NT2/D1 (cell line): Measurements from ENCODE around the gene SCN9A.

ENCODE experiments used
- DNase-seq: peaks from one replicate; pipeline ENCODE4 v3.0.0-alpha.2; 2011; ENCODE audit warnings: low read depth, low spot score
- H3K27me3 ChIP-seq: 2 replicates; pipeline ENCODE4 v1.6.0; 2011; ENCODE audit warnings: mild to moderate bottlenecking; ENCODE audit not compliant: insufficient read length, insufficient read depth
- H3K36me3 ChIP-seq: 2 replicates; pipeline ENCODE4 v1.6.1; 2011; ENCODE audit warnings: mild to moderate bottlenecking, low read length, mixed read lengths; ENCODE audit not compliant: insufficient read depth, insufficient read length
- H3K4me1 ChIP-seq: 2 replicates; pipeline ENCODE4 v1.5.1; 2011; ENCODE audit not compliant: insufficient read depth, insufficient read length
- H3K4me3 ChIP-seq: 2 replicates; pipeline ENCODE4 v1.5.1; 2011; ENCODE audit warnings: low read depth; ENCODE audit not compliant: insufficient read length
- H3K9ac ChIP-seq: 2 replicates; pipeline ENCODE4 v1.6.0; 2011; ENCODE audit warnings: low read depth; ENCODE audit not compliant: insufficient read length
- H3K9me3 ChIP-seq: 2 replicates; pipeline ENCODE4 v1.5.1; 2011; ENCODE audit warnings: mild to moderate bottlenecking, low read length; ENCODE audit not compliant: insufficient read depth
- SUZ12 ChIP-seq: IDR thresholded peaks from 2 replicates; pipeline ENCODE4 v1.6.1; 2011; ENCODE audit not compliant: insufficient read length, insufficient read depth; ENCODE audit errors: extremely low read depth
- YY1 ChIP-seq: IDR thresholded peaks from 2 replicates; pipeline ENCODE4 v1.6.1; 2011; ENCODE audit not compliant: insufficient read length, insufficient read depth
- ZNF274 ChIP-seq: IDR thresholded peaks from 2 replicates; pipeline ENCODE4 v1.6.1; 2011; ENCODE audit warnings: mild to moderate bottlenecking, low read depth, low read length

The SCN9A gene

DNA sequence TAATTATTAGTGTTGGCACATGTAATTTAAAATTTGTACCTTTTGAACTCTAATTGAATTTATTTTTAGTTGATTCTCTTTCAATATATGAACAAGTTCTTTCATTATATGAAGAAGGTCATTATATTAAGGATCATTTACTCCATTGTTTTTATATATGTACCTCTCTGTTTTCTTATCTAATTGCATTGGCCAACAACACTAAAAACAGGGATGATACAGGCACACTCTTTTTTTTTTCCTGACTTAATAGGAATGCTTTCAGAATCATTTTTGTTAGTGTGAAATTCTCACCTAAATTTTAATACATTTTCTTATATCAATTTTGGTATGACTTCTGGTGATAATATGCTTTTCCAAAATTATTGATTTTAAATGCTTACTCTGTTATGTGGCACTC is 173.0 kb downstream of the SCN9A start:
- no peak overlapping the region for H3K4me3 ChIP-seq
- no peak for TF ChIP-seq SUZ12
- no peak for TF ChIP-seq YY1
- no peak for TF ChIP-seq ZNF274
- no peaks in the 10 kb centered on the region for H3K9me3 ChIP-seq

DNA sequence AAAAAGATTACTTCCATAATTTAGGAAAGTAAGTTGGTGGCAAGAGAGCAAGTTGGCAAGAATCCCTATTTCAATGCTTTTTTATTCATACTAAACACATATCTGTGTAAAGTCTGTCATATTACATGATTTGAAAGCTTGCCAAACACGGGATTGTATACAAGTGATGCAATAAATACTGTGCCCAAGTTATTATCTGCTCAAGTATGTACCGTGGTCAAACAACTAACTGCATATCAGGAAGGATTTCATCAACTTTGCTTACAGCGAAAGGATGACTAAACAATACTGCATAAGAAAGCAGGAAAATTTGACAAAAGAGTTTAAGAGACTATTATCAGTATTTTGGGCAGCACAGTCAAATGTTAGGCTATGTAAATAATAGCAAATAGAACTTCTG is 178.3 kb downstream of the SCN9A start:
- no peak for TF ChIP-seq YY1
- no peak for TF ChIP-seq SUZ12
- no peak for TF ChIP-seq ZNF274
- DNase-seq: no peak
- H3K9ac ChIP-seq: no peak overlapping the region
- H3K36me3 ChIP-seq: no peaks in the 10 kb centered on the region
- H3K27me3 ChIP-seq: no peaks in the 10 kb centered on the region
- H3K4me1 ChIP-seq: no peaks in the 10 kb centered on the region
- H3K4me3 ChIP-seq: no peak overlapping the region
- H3K9me3 ChIP-seq: no peaks in the 10 kb centered on the region

More for the DNA sequence above, 173.0 kb downstream of the SCN9A start:
- H3K4me1 ChIP-seq: no peaks in the 10 kb centered on the region
- no peak for DNase-seq
- no peaks in the 10 kb centered on the region for H3K27me3 ChIP-seq
- H3K9ac ChIP-seq: no peak overlapping the region
- H3K36me3 ChIP-seq: no peaks in the 10 kb centered on the region

DNA sequence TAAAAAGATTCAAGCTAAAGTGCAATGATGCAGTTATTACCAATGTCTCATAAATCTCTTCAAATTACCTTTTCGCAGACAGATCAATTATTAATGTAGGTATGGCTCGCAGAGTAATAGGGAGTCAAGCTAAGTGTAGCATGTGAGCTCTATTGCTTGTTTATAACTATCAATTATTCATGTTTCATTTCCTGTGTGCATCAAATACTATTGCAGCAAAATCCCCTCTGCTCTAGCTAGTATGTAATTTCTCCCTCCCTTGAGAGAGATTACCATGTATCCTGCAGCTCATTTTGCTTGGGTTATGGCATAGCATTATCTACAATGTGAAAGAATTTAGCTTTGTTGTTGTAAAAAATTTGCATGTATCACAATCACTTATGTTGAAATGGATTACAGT is 182.3 kb downstream of the SCN9A start:
- Histone ChIP-seq H3K4me1 (no peaks in the 10 kb centered on the region), H3K9ac (no peak overlapping the region), H3K27me3 (no peaks in the 10 kb centered on the region), H3K36me3 (no peaks in the 10 kb centered on the region), H3K9me3 (no peaks in the 10 kb centered on the region), H3K4me3 (no peak overlapping the region)
- no peak for TF ChIP-seq YY1
- DNase-seq: no peak

DNA sequence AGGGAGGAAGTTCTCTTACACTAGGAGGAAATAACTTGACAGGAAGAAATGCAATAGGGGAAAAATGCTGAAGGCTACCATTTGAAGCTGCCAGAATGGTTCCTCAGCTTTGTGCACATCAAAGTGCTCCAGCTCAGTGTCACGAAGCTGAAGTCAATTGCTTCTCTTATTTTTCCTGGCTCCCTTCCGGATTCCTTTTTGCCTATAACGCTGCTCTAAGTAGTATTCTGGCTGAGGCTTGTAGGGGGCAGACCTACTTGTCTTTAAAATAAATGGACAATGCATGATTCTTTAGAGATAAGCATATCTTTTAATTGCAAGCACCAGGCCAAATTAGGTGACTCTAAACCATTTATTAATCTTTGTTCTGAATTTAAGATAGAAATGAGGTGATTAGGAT is 187.7 kb downstream of the SCN9A start:
- no peak overlapping the region for H3K4me3 ChIP-seq
- no peaks in the 10 kb centered on the region for H3K4me1 ChIP-seq
- H3K9me3 ChIP-seq: no peaks in the 10 kb centered on the region
- no peak for DNase-seq
- H3K9ac ChIP-seq: no peak overlapping the region
- no peaks in the 10 kb centered on the region for H3K36me3 ChIP-seq
- H3K27me3 ChIP-seq: no peaks in the 10 kb centered on the region
- TF ChIP-seq YY1 (no peak), SUZ12 (no peak), ZNF274 (no peak)

DNA sequence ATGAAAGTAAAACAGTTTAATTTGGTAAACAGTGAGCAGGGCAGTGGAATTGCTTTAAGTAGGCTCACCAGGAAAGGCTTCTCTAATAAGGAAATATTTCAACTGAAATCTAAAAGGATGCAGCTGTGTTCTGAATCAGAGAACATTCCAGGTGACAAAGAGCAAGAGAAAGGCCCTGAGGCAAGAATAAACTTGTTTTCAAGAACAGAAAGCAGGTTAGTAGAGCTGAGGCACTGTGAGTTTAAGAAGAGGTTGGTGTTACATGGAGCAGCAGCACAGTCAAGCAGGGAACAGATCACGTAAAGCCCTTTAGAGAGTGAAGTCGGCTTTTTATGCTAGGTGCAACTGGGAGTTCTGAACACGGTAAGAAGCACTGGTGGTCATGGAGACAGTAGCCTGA is 191.0 kb downstream of the SCN9A start:
- Histone ChIP-seq H3K4me1 (no peaks in the 10 kb centered on the region), H3K36me3 (no peaks in the 10 kb centered on the region), H3K9me3 (no peaks in the 10 kb centered on the region), H3K4me3 (no peak overlapping the region), H3K9ac (no peak overlapping the region), H3K27me3 (no peaks in the 10 kb centered on the region)
- DNase-seq: no peak
- TF ChIP-seq YY1 (no peak), SUZ12 (no peak), ZNF274 (no peak)

GRCh38 chr2:166181813-166182154 is 194.0 kb downstream of the SCN9A start:
- no peak overlapping the region for H3K9ac ChIP-seq
- no peak for DNase-seq
- H3K36me3 ChIP-seq: no peaks in the 10 kb centered on the region
- H3K9me3 ChIP-seq: no peaks in the 10 kb centered on the region
- TF ChIP-seq SUZ12 (no peak), YY1 (no peak), ZNF274 (no peak)
- no peaks in the 10 kb centered on the region for H3K27me3 ChIP-seq
- H3K4me1 ChIP-seq: no peaks in the 10 kb centered on the region
- no peak overlapping the region for H3K4me3 ChIP-seq

DNA sequence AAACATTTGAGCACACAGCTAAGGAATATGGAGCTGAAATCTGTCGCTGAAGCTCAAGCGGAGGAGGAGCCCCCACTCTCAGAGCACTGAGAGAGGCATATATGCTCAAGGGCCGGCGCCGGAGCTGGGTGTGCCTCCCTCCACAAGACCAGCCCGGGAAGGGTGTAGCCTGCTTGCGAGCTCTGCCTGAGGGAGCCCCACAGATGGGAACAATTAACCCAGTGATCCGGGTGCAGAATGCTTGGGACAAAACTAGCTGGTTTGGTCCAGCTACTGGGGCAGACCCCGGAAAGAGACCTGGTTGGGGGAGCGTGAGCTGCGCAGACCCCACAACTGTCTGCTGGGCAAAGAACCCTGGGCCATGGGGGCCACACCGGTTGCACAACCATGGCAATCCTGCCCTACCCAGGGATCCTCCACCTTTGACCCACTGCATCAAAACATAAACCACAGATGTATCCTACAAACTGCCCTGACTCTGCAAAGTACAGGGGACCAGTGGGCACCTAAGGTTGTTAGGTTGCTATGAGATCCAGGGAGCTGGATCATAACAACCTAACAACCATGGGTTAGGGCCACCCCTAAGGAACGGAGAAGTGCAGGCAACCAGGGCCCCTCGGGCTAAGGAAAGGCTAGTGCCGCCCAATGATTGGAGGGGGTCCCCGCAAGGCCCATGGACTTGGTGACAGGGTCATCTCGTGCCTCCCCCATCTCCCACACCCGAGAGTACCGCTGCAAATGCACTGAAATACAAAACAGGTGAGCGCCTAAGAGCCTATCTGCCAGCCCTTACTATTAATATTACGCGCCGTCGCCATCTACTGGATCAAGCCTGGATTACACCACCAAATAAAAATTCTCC is 194.6 kb downstream of the SCN9A start:
- Histone ChIP-seq H3K9me3 (no peaks in the 10 kb centered on the region), H3K9ac (no peak overlapping the region), H3K4me1 (no peaks in the 10 kb centered on the region), H3K4me3 (no peak overlapping the region), H3K36me3 (no peaks in the 10 kb centered on the region), H3K27me3 (no peaks in the 10 kb centered on the region)
- peak; percentile 36 for DNase-seq
- TF ChIP-seq ZNF274 (no peak), YY1 (no peak), SUZ12 (no peak)

DNA sequence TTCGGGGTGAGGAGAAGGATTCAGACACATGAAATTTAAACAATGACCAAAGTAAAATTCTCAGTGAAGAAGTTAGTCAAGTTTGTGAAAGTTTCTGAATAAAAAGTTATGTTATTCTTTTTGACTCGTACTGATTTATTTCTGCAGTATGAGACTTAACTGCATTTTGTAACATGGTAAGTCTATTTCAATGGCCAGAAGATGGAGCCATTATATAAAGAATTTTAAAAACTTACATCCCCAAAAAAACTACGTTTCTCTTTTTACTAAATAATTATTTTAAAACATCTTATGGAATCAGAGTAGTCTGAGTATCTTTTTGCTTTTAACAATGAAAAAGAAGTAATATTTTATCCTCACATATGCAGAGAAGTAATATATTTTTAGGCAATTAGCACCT is 196.5 kb downstream of the SCN9A start:
- no peaks in the 10 kb centered on the region for H3K9me3 ChIP-seq
- H3K36me3 ChIP-seq: no peaks in the 10 kb centered on the region
- no peaks in the 10 kb centered on the region for H3K4me1 ChIP-seq
- H3K4me3 ChIP-seq: no peak overlapping the region
- H3K27me3 ChIP-seq: no peaks in the 10 kb centered on the region
- no peak overlapping the region for H3K9ac ChIP-seq
- TF ChIP-seq SUZ12: no peak
- TF ChIP-seq ZNF274: no peak
- no peak for TF ChIP-seq YY1
- DNase-seq: no peak
